Measurements from ENCODE around the gene VAV1. TPM values are rescaled to one million over a fixed set of nuclear protein-coding genes. Genes with fewer than 3 reads are reported as not detected.

Gene VAV1
- polyA plus RNA-seq, 2 of the 4 experiments (the other 2 are of a cell fraction) = 5.6 to 7.5 TPM

DNA sequence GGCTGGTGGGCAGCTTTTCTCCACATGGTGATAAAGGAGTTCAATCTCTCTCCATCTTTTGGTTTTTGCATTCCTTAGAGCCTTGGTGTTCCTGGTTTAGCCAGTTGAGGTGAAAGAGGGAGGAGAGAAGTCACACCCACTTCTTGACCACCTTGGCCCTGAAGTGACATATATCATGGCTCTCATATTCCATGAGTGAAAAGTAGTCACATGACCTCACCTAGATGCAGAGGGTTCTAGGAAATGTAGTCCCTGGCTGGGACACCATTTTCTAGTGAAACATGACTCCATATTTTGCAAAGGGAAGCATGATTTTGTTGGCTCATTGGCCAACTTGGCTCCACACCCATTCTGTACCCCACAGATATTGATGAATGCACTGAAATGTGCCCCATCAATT, 130.9 kb downstream of the VAV1 start (continued):
- TF ChIP-seq, protein P1, sequence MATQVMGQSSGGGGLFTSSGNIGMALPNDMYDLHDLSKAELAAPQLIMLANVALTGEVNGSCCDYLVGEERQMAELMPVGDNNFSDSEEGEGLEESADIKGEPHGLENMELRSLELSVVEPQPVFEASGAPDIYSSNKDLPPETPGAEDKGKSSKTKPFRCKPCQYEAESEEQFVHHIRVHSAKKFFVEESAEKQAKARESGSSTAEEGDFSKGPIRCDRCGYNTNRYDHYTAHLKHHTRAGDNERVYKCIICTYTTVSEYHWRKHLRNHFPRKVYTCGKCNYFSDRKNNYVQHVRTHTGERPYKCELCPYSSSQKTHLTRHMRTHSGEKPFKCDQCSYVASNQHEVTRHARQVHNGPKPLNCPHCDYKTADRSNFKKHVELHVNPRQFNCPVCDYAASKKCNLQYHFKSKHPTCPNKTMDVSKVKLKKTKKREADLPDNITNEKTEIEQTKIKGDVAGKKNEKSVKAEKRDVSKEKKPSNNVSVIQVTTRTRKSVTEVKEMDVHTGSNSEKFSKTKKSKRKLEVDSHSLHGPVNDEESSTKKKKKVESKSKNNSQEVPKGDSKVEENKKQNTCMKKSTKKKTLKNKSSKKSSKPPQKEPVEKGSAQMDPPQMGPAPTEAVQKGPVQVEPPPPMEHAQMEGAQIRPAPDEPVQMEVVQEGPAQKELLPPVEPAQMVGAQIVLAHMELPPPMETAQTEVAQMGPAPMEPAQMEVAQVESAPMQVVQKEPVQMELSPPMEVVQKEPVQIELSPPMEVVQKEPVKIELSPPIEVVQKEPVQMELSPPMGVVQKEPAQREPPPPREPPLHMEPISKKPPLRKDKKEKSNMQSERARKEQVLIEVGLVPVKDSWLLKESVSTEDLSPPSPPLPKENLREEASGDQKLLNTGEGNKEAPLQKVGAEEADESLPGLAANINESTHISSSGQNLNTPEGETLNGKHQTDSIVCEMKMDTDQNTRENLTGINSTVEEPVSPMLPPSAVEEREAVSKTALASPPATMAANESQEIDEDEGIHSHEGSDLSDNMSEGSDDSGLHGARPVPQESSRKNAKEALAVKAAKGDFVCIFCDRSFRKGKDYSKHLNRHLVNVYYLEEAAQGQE (IDR thresholded peaks at IDR 0.05) = no peak
- TF ChIP-seq RARB (CRISPR knock-in tag; IDR thresholded peaks at IDR 0.05) (no peak), KDM5A (IDR thresholded peaks at IDR 0.05) (no peak), TFCP2L1 (CRISPR knock-in tag; IDR thresholded peaks at IDR 0.05) (no peak), HDAC2 (IDR thresholded peaks at IDR 0.05) (no peak), ZSCAN20 (CRISPR knock-in tag; IDR thresholded peaks at IDR 0.05) (no peak), KDM1A (IDR thresholded peaks at IDR 0.05; ENCODE audit: low read depth) (no peak)

DNA sequence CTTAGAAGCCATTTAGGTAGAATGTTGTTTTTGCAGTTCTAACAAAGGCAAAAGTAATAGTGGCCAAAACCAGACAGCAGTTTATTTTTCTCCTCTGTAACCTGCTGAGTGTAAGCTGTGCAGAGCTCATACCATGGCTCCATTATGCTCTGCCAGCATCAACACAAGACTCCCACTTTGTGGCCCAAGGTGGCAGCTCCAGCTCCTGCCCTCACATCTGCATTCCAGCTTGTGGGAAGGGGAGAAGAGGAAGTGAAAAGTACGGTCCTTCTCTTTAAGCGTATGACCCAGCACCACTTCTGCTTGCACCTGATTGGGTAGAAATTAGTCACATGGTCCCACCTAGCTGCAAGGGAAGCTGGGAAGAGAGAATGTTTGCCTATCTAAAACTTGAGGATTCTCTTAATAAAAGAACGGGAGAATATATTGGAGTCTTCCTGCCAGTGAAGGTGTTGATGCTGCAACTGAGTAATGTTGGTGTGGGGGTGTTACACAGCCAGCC, 134.1 kb downstream of the VAV1 start:
- Histone ChIP-seq H3K4me1 (no peaks in the 10 kb centered on the region), H3K4me2 (no peak overlapping the region), H3K27ac (no peak overlapping the region), H3K4me3 (no peak overlapping the region), H3K9me3 (peaks cover 12% of the 10 kb centered on the region; the same call in 1 of the 3 replicates)
- TF ChIP-seq, protein P2, sequence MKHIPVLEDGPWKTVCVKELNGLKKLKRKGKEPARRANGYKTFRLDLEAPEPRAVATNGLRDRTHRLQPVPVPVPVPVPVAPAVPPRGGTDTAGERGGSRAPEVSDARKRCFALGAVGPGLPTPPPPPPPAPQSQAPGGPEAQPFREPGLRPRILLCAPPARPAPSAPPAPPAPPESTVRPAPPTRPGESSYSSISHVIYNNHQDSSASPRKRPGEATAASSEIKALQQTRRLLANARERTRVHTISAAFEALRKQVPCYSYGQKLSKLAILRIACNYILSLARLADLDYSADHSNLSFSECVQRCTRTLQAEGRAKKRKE (CRISPR knock-in tag; IDR thresholded peaks at IDR 0.05; ENCODE audit: low read depth) = no peak
- TF ChIP-seq POLR2AphosphoS2 (conservative IDR thresholded peaks at IDR 0.05; ENCODE audit: low read length) (no peak), ZC3H11A (IDR thresholded peaks at IDR 0.05) (no peak), PHF8 (IDR thresholded peaks at IDR 0.05; ENCODE audit: borderline replicate concordance, low read depth) (no peak), CBX8 (IDR thresholded peaks at IDR 0.05) (no peak), ZSCAN20 (CRISPR knock-in tag; IDR thresholded peaks at IDR 0.05) (no peak), SMC3 (IDR thresholded peaks at IDR 0.05) (no peak)
- TF ChIP-seq, protein P3, sequence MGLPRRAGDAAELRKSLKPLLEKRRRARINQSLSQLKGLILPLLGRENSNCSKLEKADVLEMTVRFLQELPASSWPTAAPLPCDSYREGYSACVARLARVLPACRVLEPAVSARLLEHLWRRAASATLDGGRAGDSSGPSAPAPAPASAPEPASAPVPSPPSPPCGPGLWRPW (IDR thresholded peaks at IDR 0.05) = no peak
- ChIA-PET CTCF (interaction anchor here (0.7 to 1.4 kb wide), 2 partner anchors 26 to 197 kb away, joined by 3 read pairs; no protein-coding TSS in a partner anchor), POLR2A (no interaction called here)
- FAIRE-seq (no peak), ATAC-seq (no peak), DNase-seq (ENCODE audit: low read depth in 1 of 2, low spot score in 1 of 2) (no peak)
- WGBS (ENCODE audit: missing lambda C conversion rate) = 17% methylated on average over 3 of the region's 3 CpGs

Other genes starting within 250 kb of the VAV1 start
- 5.4 and 6.3 TPM in 2 replicates for gene TNFSF9, start 241.7 kb upstream of the VAV1 start, polyA plus RNA-seq (2011; rRNA removed)
- gene TNFSF9, start 241.7 kb upstream of the VAV1 start, polyA plus RNA-seq (2017; fragmentation: RNase III; extraction: RNeasy Plus Mini Kit Qiagen cat#74134 plus additional on column Dnase treatment) = 11.1 to 16.7 TPM (median 15.9 TPM) in 3 replicates
- 7.7 and 10.0 TPM in 2 replicates for gene CD70, start 181.6 kb upstream of the VAV1 start, polyA plus RNA-seq (2011; rRNA removed)
- 25.0 to 43.3 TPM (median 35.7 TPM) in 3 replicates for gene CD70, start 181.6 kb upstream of the VAV1 start, polyA plus RNA-seq (2017; fragmentation: RNase III; extraction: RNeasy Plus Mini Kit Qiagen cat#74134 plus additional on column Dnase treatment)
- 0.12 and 0.25 TPM in 2 replicates for gene TNFSF14, start 102.5 kb upstream of the VAV1 start, polyA plus RNA-seq (2011; rRNA removed)
- 0.40 to 0.49 TPM (median 0.46 TPM) in 3 replicates for gene TNFSF14, start 102.5 kb upstream of the VAV1 start, polyA plus RNA-seq (2017; fragmentation: RNase III; extraction: RNeasy Plus Mini Kit Qiagen cat#74134 plus additional on column Dnase treatment)
- 45.4 and 93.9 TPM in 2 replicates for gene C3, start 52.1 kb upstream of the VAV1 start, polyA plus RNA-seq (2011; rRNA removed)
- 70.9 to 87.8 TPM (median 81.1 TPM) in 3 replicates for gene C3, start 52.1 kb upstream of the VAV1 start, polyA plus RNA-seq (2017; fragmentation: RNase III; extraction: RNeasy Plus Mini Kit Qiagen cat#74134 plus additional on column Dnase treatment)
- gene GPR108, start 35.1 kb upstream of the VAV1 start, polyA plus RNA-seq (2011; rRNA removed) = 50.2 and 69.4 TPM in 2 replicates
- 35.4 to 42.1 TPM (median 36.4 TPM) in 3 replicates for gene GPR108, start 35.1 kb upstream of the VAV1 start, polyA plus RNA-seq (2017; fragmentation: RNase III; extraction: RNeasy Plus Mini Kit Qiagen cat#74134 plus additional on column Dnase treatment)
- gene TRIP10, start 33.0 kb upstream of the VAV1 start, polyA plus RNA-seq (2011; rRNA removed) = 30.7 and 39.2 TPM in 2 replicates
- gene TRIP10, start 33.0 kb upstream of the VAV1 start, polyA plus RNA-seq (2017; fragmentation: RNase III; extraction: RNeasy Plus Mini Kit Qiagen cat#74134 plus additional on column Dnase treatment) = 52.8 to 61.0 TPM (median 60.9 TPM) in 3 replicates
- gene SH2D3A, start 5.3 kb upstream of the VAV1 start, polyA plus RNA-seq (2011; rRNA removed) = 6.5 and 6.7 TPM in 2 replicates
- gene SH2D3A, start 5.3 kb upstream of the VAV1 start, polyA plus RNA-seq (2017; fragmentation: RNase III; extraction: RNeasy Plus Mini Kit Qiagen cat#74134 plus additional on column Dnase treatment) = 9.3 to 11.4 TPM (median 10.0 TPM) in 3 replicates
- 3.6 and 4.2 TPM in 2 replicates for gene ADGRE1, start 114.9 kb downstream of the VAV1 start, polyA plus RNA-seq (2011; rRNA removed)
- gene ADGRE1, start 114.9 kb downstream of the VAV1 start, polyA plus RNA-seq (2017; fragmentation: RNase III; extraction: RNeasy Plus Mini Kit Qiagen cat#74134 plus additional on column Dnase treatment) = 4.8 to 6.6 TPM (median 5.0 TPM) in 3 replicates
- gene MBD3L2B, start 248.7 kb downstream of the VAV1 start, polyA plus RNA-seq (2011; rRNA removed) = not detected in 2 replicates
- not detected in 3 replicates for gene MBD3L2B, start 248.7 kb downstream of the VAV1 start, polyA plus RNA-seq (2017; fragmentation: RNase III; extraction: RNeasy Plus Mini Kit Qiagen cat#74134 plus additional on column Dnase treatment)

All from A549 (cell line).